Left renal cortex interstitium (tissue), 4 donors: ENCODE measurements around the gene ECEL1. TPM values are rescaled to one million over a fixed set of nuclear protein-coding genes. Genes with fewer than 3 reads are reported as not detected.
"Not testable (repeated sequence)": the region's sequence is repeated elsewhere in the genome, so short reads cannot be mapped to it uniquely, and the experiment has no call there.

Experiments
- DNase-seq, 4 donors: peaks; one replicate each; pipeline ENCODE4 v3.0.0-alpha.2; 2013; ENCODE audit warnings: low read depth in 4 of 4, low spot score in 2 of 4, missing footprints in 1 of 4
- polyA plus RNA-seq, 4 donors: library from polyadenylated mRNA; unstranded; fragments of 120-200 nt; gene quantifications; one replicate each; pipeline ENCODE4 v1.2.1, GENCODE V29; 2013; ENCODE audit not compliant: insufficient read length in 4 of 4

Gene ECEL1
- polyA plus RNA-seq: 10 to 100 TPM; 12.8 to 22.9 (median 17.1) TPM

- DNase-seq: no peak
Observed at GRCh38 chr2:232487385-232488096, at the start of gene ECEL1. Gene ECEL1, minus strand, starts transcription at chr2:232487834. Its CDS starts 1,181 bp downstream, at chr2:232486653.

GRCh38 chr2:232537079-232537478, 49.4 kb upstream of the ECEL1 start:
- DNase-seq: no peak

- no peak for DNase-seq
Observed at GRCh38 chr2:232535761-232536530, 48.3 kb upstream of the ECEL1 start.

- DNase-seq: no peak
Observed at GRCh38 chr2:232534940-232535651, 47.5 kb upstream of the ECEL1 start.

- DNase-seq: no peak
Observed at GRCh38 chr2:232533944-232534710, 46.5 kb upstream of the ECEL1 start.

- not testable (repeated sequence) for DNase-seq
Observed at GRCh38 chr2:232532821-232533220, 45.2 kb upstream of the ECEL1 start.

GRCh38 chr2:232532419-232532818, 44.8 kb upstream of the ECEL1 start:
- DNase-seq: no peak

GRCh38 chr2:232530626-232531260, 43.1 kb upstream of the ECEL1 start:
- DNase-seq: no peak

- no peak for DNase-seq
Observed at GRCh38 chr2:232529806-232530547, 42.3 kb upstream of the ECEL1 start.

GRCh38 chr2:232528746-232529460, 41.3 kb upstream of the ECEL1 start:
- no peak for DNase-seq

- DNase-seq: no peak
Observed at GRCh38 chr2:232527905-232528470, 40.4 kb upstream of the ECEL1 start.

- DNase-seq: no peak
Observed at GRCh38 chr2:232526372-232526941, 38.8 kb upstream of the ECEL1 start.

GRCh38 chr2:232525791-232526371, 38.2 kb upstream of the ECEL1 start, which contains the start of gene CHRND:
Gene CHRND, plus strand, starts transcription at chr2:232526160. Its CDS starts 56 bp downstream, at chr2:232526216.
- no peak for DNase-seq

- no peak for DNase-seq
Observed at GRCh38 chr2:232525199-232525598, 37.6 kb upstream of the ECEL1 start.

- no peak for DNase-seq
Observed at GRCh38 chr2:232524771-232525170, 37.1 kb upstream of the ECEL1 start.

- no peak for DNase-seq
Observed at GRCh38 chr2:232523682-232524597, 36.3 kb upstream of the ECEL1 start.

- DNase-seq: no peak
Observed at GRCh38 chr2:232523402-232523681, 35.7 kb upstream of the ECEL1 start.
